SK-N-SH treated with all-trans-retinoic acid at 6 μM for 48 hours (cell line): ENCODE results near the gene TOX2.

Experiments
- ATAC-seq: fragments of 200-7000 bp; cut with Tn5 transposase; 3 replicates; pipeline ENCODE4 v1.9.1; 2020; ENCODE audit warnings: mild to moderate bottlenecking, moderate library complexity
- ARNTL ChIP-seq: fragments of 450-650 bp; formaldehyde crosslinking; IDR thresholded peaks from 2 replicates; pipeline ENCODE4 v1.5.0; 2020; ENCODE audit warnings: low read depth, mild to moderate bottlenecking, moderate library complexity, borderline replicate concordance
- CREB5 ChIP-seq: fragments of 250-450 bp; sonication (Bioruptor Pico); IDR thresholded peaks from 2 replicates; pipeline ENCODE4 v1.5.1; 2020; ENCODE audit warnings: low read depth, mild to moderate bottlenecking, moderate library complexity
- CSDC2 ChIP-seq: fragments of 250-450 bp; sonication (Bioruptor Pico); IDR thresholded peaks from 2 replicates; pipeline ENCODE4 v1.5.0; 2020; ENCODE audit warnings: mild to moderate bottlenecking, moderate library complexity
- ESRRG ChIP-seq: fragments of 250-450 bp; sonication (Bioruptor Pico); IDR thresholded peaks from 2 replicates; pipeline ENCODE4 v1.6.1; 2021; ENCODE audit warnings: mild to moderate bottlenecking
- GLIS3 ChIP-seq: fragments of 250-450 bp; sonication (Bioruptor Pico); IDR thresholded peaks from 2 replicates; pipeline ENCODE4 v1.5.0; 2020; ENCODE audit warnings: mild to moderate bottlenecking, moderate library complexity
- ISL1 ChIP-seq: fragments of 250-450 bp; sonication (Bioruptor Pico); IDR thresholded peaks from 2 replicates; pipeline ENCODE4 v2.1.2; 2022; ENCODE audit warnings: mild to moderate bottlenecking, moderate library complexity
- OSR1 ChIP-seq: fragments of 250-450 bp; sonication (Bioruptor Pico); IDR thresholded peaks from 2 replicates; pipeline ENCODE4 v1.8.0; 2022; ENCODE audit warnings: moderate library complexity, mild to moderate bottlenecking, inconsistent platforms
- PATZ1 ChIP-seq: fragments of 250-450 bp; sonication (Bioruptor Pico); IDR thresholded peaks from 2 replicates; pipeline ENCODE4 v1.8.0; 2020; ENCODE audit warnings: mild to moderate bottlenecking, moderate library complexity, borderline replicate concordance
- SNAI2 ChIP-seq: fragments of 250-450 bp; sonication (Bioruptor Pico); IDR thresholded peaks from 2 replicates; pipeline ENCODE4 v1.5.0; 2020; ENCODE audit warnings: mild to moderate bottlenecking, moderate library complexity
- TCF4 ChIP-seq: fragments of 250-450 bp; sonication (Bioruptor Pico); IDR thresholded peaks from 2 replicates; pipeline ENCODE4 v1.8.0; 2021; ENCODE audit warnings: mild to moderate bottlenecking, moderate library complexity, borderline replicate concordance
- TOX ChIP-seq: fragments of 250-450 bp; sonication (Bioruptor Pico); IDR thresholded peaks from 2 replicates; pipeline ENCODE4 v1.8.0; 2021; ENCODE audit warnings: mild to moderate bottlenecking, moderate library complexity, borderline replicate concordance
- ZC3H10 ChIP-seq: fragments of 250-450 bp; sonication (Bioruptor Pico); IDR thresholded peaks from 2 replicates; pipeline ENCODE4 v1.5.1; 2021; ENCODE audit warnings: mild to moderate bottlenecking, moderate library complexity
- ZFP3 ChIP-seq: fragments of 250-450 bp; sonication (Bioruptor Pico); IDR thresholded peaks from 2 replicates; pipeline ENCODE4 v1.5.0; 2020; ENCODE audit warnings: mild to moderate bottlenecking, moderate library complexity
- ZFP30 ChIP-seq: fragments of 450-650 bp; formaldehyde crosslinking; IDR thresholded peaks from 2 replicates; pipeline ENCODE4 v1.5.0; 2022; ENCODE audit warnings: mild to moderate bottlenecking, moderate library complexity
- ZNF565 ChIP-seq: fragments of 450-650 bp; formaldehyde crosslinking; conservative IDR thresholded peaks from 2 replicates; pipeline ENCODE4 v1.5.0; 2020; ENCODE audit warnings: low read depth, mild to moderate bottlenecking, moderate library complexity
- ZNF70 ChIP-seq: fragments of 450-650 bp; formaldehyde crosslinking; IDR thresholded peaks from 2 replicates; pipeline ENCODE4 v1.5.0; 2020; ENCODE audit warnings: mild to moderate bottlenecking, moderate library complexity
- TF ChIP-seq, protein P1 (sequence below): fragments of 250-450 bp; sonication (Bioruptor Pico); IDR thresholded peaks from 2 replicates; pipeline ENCODE4 v1.8.0; 2021; ENCODE audit warnings: low read depth, mild to moderate bottlenecking, moderate library complexity, borderline replicate concordance

Gene TOX2

DNA sequence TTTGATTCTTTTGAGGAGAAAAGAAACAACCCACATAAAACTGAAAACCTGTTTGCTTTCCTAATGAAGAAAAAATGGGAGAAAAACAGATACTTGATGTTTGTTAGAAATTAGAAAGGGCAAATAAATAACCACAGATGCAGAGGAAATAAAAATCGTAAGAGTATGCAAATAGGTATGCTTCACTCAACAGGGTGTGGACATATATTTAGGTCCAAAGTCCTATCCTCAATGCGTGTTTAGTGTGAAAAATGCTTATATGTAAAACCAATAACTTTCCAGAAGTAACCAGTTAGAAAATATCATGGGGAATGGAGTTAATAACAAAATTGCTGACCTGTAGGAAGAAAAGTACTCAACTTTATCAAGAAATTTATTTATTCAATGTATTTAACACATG lies 135.7 kb downstream of the TOX2 start (continued):
- no peak for TF ChIP-seq GLIS3 (CRISPR knock-in tag)

DNA sequence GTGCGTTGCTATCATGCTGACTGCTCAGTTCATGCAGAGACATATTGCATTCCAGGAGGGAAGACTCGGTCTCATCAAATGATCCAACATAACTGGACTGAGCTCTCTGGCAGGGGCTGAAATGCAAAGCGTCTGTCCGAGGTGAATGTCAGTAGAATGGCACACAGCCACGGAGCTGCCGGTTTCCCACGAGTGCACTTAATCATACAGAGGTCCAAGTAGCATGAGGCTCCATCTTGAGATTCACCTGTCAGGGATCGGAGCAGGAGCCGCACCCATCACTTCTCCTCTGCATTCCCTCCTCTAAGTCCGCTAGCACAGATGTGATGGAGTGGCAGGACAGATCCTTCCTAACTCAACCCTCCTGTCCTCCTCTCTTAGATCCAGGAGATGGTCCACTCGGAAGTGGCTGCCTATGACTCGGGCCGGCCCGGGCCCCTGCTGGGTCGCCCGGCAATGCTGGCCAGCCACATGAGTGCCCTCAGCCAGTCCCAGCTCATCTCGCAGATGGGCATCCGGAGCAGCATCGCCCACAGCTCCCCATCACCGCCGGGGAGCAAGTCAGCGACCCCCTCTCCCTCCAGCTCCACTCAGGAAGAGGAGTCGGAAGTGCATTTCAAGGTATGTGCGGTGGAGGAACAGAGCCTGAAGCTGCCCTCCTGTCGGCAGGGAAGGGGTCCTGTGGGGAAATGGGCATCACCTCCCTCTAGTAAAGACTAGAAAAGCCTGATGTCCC lies 136.4 kb downstream of the TOX2 start:
- TF ChIP-seq, protein P1, sequence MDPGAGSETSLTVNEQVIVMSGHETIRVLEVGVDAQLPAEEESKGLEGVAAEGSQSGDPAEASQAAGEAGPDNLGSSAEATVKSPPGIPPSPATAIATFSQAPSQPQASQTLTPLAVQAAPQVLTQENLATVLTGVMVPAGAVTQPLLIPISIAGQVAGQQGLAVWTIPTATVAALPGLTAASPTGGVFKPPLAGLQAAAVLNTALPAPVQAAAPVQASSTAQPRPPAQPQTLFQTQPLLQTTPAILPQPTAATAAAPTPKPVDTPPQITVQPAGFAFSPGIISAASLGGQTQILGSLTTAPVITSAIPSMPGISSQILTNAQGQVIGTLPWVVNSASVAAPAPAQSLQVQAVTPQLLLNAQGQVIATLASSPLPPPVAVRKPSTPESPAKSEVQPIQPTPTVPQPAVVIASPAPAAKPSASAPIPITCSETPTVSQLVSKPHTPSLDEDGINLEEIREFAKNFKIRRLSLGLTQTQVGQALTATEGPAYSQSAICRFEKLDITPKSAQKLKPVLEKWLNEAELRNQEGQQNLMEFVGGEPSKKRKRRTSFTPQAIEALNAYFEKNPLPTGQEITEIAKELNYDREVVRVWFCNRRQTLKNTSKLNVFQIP, result no peak
- TF ChIP-seq ARNTL (CRISPR knock-in tag), result no peak
- TF ChIP-seq GLIS3 (CRISPR knock-in tag), result no peak
- TF ChIP-seq PATZ1 (CRISPR knock-in tag), result no peak
- no peak for TF ChIP-seq OSR1
- TF ChIP-seq ZFP30 (CRISPR knock-in tag), result no peak
- TF ChIP-seq SNAI2 (CRISPR knock-in tag), result no peak
- no peak for TF ChIP-seq ZC3H10
- no peak for TF ChIP-seq ISL1
- TF ChIP-seq ZFP3 (CRISPR knock-in tag), result no peak
- no peak for TF ChIP-seq ESRRG
- no peak for TF ChIP-seq CSDC2 (CRISPR knock-in tag)
- ATAC-seq, result no peak

DNA sequence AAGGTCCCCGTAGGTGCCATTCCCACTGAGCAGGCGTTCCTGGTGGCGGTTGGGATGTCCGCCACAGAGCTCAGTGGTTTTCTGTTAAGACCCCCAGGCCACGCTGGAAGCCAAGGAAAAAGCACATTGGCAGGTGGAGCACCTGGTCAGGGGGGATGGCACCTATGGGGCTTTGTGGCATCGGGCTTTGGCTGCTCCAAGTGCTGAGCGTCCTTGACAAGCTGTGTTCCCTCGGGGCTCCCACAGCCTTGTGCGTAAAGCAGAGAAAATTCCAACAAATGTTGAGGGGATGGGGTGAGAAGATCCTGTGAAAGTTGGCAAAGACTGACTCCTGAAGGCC lies 137.0 kb downstream of the TOX2 start:
- ATAC-seq, result no peak
- TF ChIP-seq TCF4 (no peak), PATZ1 (CRISPR knock-in tag) (no peak), TOX (CRISPR knock-in tag) (no peak), ZFP30 (CRISPR knock-in tag) (no peak), OSR1 (no peak), ESRRG (no peak)
- TF ChIP-seq, all 23 proteins: peak for 0

DNA sequence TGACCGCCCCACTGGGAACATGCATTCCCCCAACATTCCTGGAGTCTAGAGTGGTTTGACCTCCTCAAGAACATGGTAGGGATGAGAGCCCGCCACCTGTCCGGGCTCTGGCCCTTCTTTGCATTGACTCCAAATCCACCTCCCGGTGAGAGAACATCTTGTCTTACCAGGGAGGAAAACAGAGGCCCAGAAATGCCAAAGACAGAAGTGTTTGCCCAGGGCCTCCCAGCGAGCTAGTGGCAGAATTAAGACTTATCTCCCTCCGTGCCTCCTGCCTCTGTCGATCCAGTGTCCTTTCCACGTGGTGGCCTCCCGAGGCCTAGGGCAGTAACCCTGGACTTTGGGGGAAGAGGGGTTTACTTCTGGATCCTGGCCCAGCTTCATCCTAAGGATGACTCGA lies 137.5 kb downstream of the TOX2 start:
- no peak for ATAC-seq
- TF ChIP-seq OSR1 (no peak), SNAI2 (CRISPR knock-in tag) (no peak), ZNF70 (CRISPR knock-in tag) (no peak), ZNF565 (CRISPR knock-in tag) (no peak), ZC3H10 (no peak)

DNA sequence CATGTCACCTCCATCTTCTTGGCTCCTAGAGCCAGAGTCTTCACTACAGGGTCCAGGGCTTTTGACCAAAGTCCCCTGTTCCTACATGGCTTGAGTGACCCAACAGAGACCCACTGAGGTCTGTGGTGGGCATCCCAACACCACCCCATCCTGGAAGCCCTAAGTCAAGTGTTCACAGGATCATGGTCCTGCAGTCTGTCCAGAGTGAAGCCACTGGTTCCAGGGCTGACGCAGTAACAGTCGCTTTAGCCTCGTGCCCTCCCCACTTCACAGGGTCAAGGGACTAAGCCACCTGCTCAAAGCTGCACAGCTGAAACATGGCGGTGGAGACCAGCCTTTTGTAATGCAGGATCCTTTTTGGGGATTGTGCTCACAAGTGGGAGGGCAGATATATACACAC lies 138.4 kb downstream of the TOX2 start:
- ATAC-seq, result no peak
- TF ChIP-seq ZNF70 (CRISPR knock-in tag) (no peak), ZNF565 (CRISPR knock-in tag) (no peak)

- TF ChIP-seq CREB5 (no peak), CSDC2 (CRISPR knock-in tag) (no peak)
- TF ChIP-seq, protein P1, result no peak
- TF ChIP-seq, all 23 proteins: peak for 0
- ATAC-seq, result no peak
These were observed 139.5 kb downstream of the TOX2 start for GRCh38 chr20:44054118-44054517.
